Activated naive CD4-positive, alpha-beta T cell treated with anti-CD3 and anti-CD28 coated beads for 36 hours (primary cell): ENCODE results near the gene STON2. TPM values are rescaled to one million over a fixed set of nuclear protein-coding genes. Genes with fewer than 3 reads are reported as not detected.

Experiments used
- CTCF ChIA-PET: fragments of 350-600 bp; sonication (Branson Sonifier 250); formaldehyde crosslinking; loops from one replicate; lab custom pipeline; 2021; ENCODE audit warnings: antibody characterized with exemption; lab: Charles Lee
- DNase-seq: peaks from one replicate; pipeline ENCODE4 v3.0.0-alpha.2; 2020
- H3K27ac Mint-ChIP-seq: one replicate; pipeline ENCODE4 v1.8.0; 2021; ENCODE audit warnings: mild to moderate bottlenecking, mixed read lengths
- H3K27me3 Mint-ChIP-seq: one replicate; pipeline ENCODE4 v1.8.0; 2021; ENCODE audit warnings: low read depth, mixed read lengths
- H3K36me3 Mint-ChIP-seq: one replicate; pipeline ENCODE4 v1.8.0; 2021; ENCODE audit warnings: low read depth, mixed read lengths
- H3K4me1 Mint-ChIP-seq: one replicate; pipeline ENCODE4 v1.8.0; 2021; ENCODE audit warnings: low read depth, mixed read lengths
- H3K4me3 Mint-ChIP-seq: one replicate; pipeline ENCODE4 v1.8.0; 2021; ENCODE audit warnings: mild to moderate bottlenecking, moderate library complexity, mixed read lengths
- H3K9me3 Mint-ChIP-seq: one replicate; pipeline ENCODE4 v1.8.0; 2021; ENCODE audit warnings: mixed read lengths
- intact Hi-C: fragments of 100-400 bp; cut with micrococcal nuclease; formaldehyde crosslinking; loops from one replicate; pipeline ENCODE4 v1.15.1; 2023
- total RNA-seq, 2 experiments: library from RNA; stranded (reverse); gene quantifications; one replicate each; pipeline ENCODE4 v1.2.3, GENCODE V29; 2021

Gene STON2
- total RNA-seq, 2 experiments from 2014 or later: 0.12 to 0.14 TPM

DNA sequence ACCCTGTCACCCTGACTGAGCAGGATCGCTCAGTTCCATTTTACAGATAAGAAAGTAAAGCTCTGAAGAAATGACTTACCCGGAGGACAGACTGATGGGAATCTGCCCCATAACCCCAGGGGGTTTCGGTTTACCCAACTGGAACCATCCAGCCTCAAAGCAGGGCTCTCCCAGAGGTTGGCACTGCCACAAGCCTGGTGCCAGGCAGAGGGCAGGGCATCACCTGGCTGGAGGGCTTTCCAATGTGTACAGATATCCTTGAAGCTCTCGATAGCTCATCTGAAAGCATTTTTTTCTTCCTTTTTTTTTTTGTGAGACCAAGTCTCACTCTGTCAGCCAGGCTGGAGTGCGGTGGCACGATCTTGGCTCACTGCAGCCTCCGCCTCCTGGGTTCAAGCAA is 33.2 kb downstream of the STON2 start:
- no peak for DNase-seq
- CTCF ChIA-PET: no interaction called here
- H3K27me3 Mint-ChIP-seq: peaks cover 4% of the 10 kb centered on the region
- no peaks in the 10 kb centered on the region for H3K4me1 Mint-ChIP-seq
- H3K9me3 Mint-ChIP-seq: no peaks in the 10 kb centered on the region
- no peak overlapping the region for H3K4me3 Mint-ChIP-seq
- no peak overlapping the region for H3K27ac Mint-ChIP-seq
- intact Hi-C loops: no loop called here
- no peaks in the 10 kb centered on the region for H3K36me3 Mint-ChIP-seq

DNA sequence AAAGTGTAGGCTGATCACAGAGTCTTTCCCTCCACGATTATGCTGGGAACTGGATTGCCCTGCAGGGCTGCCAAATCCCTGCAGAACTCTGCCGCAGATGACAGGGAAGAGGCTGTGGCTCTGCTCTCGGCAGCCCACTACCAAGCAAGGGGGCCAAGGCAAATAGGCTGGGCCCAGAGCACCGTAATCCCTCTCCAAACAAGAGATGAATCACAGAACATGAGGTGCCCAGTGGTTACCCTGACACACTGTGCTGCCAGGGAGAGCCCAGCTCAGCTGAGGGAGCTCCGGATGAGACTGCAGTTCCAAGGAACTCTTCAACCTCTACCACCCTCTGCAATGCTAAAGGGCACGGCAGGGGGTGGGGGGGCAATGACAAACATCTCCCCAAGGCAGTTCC is 33.9 kb downstream of the STON2 start:
- DNase-seq: no peak
- Mint-ChIP-seq H3K27ac (no peak overlapping the region), H3K36me3 (no peaks in the 10 kb centered on the region), H3K4me3 (no peak overlapping the region), H3K4me1 (no peaks in the 10 kb centered on the region), H3K9me3 (no peaks in the 10 kb centered on the region), H3K27me3 (peaks cover 2% of the 10 kb centered on the region)
- intact Hi-C loops: no loop called here
- CTCF ChIA-PET: no interaction called here

DNA sequence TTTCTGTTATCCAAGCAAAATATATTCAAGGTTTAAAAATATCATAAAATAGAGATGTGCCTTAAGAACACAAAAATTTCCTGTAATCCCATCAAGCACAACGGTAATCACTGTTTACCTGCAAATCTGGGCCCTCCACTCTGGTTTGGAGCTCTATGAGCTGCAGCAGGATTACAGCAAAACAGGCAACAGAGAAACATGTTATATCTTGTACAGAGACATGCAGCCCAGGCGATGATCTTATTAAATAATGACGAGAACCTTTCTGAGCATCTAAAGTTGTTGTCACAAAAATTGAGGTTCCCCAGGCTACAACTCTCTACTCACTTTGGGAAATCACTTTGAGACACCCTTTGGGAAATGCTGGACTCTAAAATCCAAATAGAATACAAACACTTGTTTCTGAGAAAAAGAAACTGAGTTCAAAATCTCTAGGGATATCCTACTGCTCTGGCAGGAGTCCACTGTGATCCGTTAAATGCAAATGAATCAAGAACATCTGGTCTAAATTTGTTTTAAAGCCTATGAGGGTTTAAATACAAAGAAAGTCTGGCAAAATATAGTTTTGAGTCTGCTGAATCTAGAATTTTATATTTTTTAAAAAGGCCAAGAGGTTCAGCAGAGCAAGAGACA is 36.3 kb downstream of the STON2 start:
- peaks cover 2% of the 10 kb centered on the region for H3K27me3 Mint-ChIP-seq
- CTCF ChIA-PET: interaction anchor here (1.5 kb wide), 1 partner anchor 90 kb away, joined by 3 read pairs; no protein-coding TSS in a partner anchor
- H3K4me3 Mint-ChIP-seq: no peak overlapping the region
- no peaks in the 10 kb centered on the region for H3K4me1 Mint-ChIP-seq
- no peaks in the 10 kb centered on the region for H3K9me3 Mint-ChIP-seq
- no peak overlapping the region for H3K27ac Mint-ChIP-seq
- intact Hi-C loops: no loop called here
- no peak for DNase-seq
- H3K36me3 Mint-ChIP-seq: no peaks in the 10 kb centered on the region

DNA sequence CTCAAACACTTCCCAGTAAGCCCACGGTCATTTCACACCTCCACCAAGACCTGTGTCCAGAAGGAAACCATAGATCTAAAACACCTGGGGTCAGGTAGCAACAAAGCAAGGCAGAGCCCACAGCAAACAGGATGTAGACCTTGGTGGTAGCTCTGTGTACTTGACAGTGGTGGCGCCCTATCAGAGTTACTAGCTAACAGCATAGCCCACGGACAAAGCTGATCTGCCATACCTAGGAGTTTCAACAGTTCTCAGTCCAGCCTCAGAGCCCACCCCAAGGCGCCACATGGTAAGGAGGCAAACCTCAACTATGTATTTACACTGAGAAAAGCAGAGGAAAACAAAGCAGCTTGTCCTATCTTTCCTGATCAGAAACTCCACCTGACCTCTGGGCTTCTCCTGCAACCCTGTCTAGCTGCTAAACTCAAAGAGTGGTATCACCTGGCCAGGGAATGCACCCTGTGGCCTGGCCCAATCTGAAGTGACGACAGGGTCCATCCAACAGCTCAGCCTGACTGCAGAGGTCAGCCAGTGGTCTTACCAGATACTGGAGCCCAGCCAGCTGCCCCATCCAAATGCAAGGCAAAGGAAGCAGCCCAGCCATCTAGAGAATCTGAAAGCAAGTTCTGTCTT is 46.3 kb downstream of the STON2 start:
- H3K4me1 Mint-ChIP-seq: no peaks in the 10 kb centered on the region
- H3K4me3 Mint-ChIP-seq: no peak overlapping the region
- H3K9me3 Mint-ChIP-seq: peaks cover 13% of the 10 kb centered on the region
- CTCF ChIA-PET: interaction anchor here (1.0 kb wide), 1 partner anchor 32 kb away, joined by 5 read pairs; no protein-coding TSS in a partner anchor
- H3K27me3 Mint-ChIP-seq: peaks cover 7% of the 10 kb centered on the region
- H3K36me3 Mint-ChIP-seq: peaks cover 3% of the 10 kb centered on the region
- intact Hi-C loops: no loop called here
- no peak overlapping the region for H3K27ac Mint-ChIP-seq
- DNase-seq: no peak

DNA sequence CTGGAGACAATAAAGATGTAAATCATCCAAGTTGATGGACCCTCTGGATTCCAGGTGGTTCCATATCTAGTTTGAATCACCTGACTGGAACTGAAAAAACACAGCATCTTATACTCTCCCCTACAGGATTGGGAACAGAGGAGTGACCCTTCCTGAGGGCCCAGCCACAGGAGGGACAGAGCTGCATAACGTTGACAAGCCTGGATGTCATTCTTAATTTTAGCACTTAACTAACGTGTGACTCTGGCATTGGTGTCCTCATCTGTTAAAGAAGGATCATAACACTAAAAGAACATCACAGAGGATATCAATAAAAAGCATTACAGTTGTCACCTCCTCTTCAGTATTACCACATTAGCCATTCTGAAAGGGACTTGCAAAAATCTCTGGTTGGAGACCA is 47.7 kb downstream of the STON2 start:
- no peak overlapping the region for H3K4me3 Mint-ChIP-seq
- peaks cover 8% of the 10 kb centered on the region for H3K27me3 Mint-ChIP-seq
- H3K4me1 Mint-ChIP-seq: no peaks in the 10 kb centered on the region
- no peak for DNase-seq
- peaks cover 3% of the 10 kb centered on the region for H3K36me3 Mint-ChIP-seq
- intact Hi-C loops: no loop called here
- peaks cover 13% of the 10 kb centered on the region for H3K9me3 Mint-ChIP-seq
- CTCF ChIA-PET: interaction anchor here (0.6 kb wide), 1 partner anchor 1618 kb away, joined by 3 read pairs; no protein-coding TSS in a partner anchor
- no peak overlapping the region for H3K27ac Mint-ChIP-seq

DNA sequence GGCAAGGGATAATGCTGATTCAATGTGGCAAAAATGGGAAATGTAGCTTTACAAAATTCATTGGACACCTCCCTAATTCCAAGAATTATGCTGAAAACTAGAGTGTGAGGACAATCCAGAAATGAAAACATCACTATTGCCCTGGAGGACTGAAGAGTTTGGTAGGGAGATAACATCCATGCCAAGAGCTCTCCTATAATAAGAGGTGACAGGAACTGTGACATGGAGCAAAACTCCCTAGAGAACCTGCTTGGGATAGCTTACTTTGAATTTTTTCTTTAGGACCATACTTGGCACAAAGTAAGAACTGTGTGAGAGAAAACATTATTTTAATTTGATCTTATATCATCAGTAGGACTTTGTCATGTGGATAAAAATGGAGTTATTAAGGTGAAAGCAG is 48.9 kb downstream of the STON2 start:
- Mint-ChIP-seq H3K4me3 (no peak overlapping the region), H3K36me3 (peaks cover 1% of the 10 kb centered on the region), H3K27ac (no peak overlapping the region), H3K27me3 (peaks cover 6% of the 10 kb centered on the region), H3K4me1 (no peaks in the 10 kb centered on the region), H3K9me3 (peaks cover 13% of the 10 kb centered on the region)
- CTCF ChIA-PET: interaction anchor here (0.6 to 1.1 kb wide), 2 partner anchors 114 to 170 kb away, joined by 3 to 4 read pairs; no protein-coding TSS in a partner anchor
- intact Hi-C loops: no loop called here
- no peak for DNase-seq

DNA sequence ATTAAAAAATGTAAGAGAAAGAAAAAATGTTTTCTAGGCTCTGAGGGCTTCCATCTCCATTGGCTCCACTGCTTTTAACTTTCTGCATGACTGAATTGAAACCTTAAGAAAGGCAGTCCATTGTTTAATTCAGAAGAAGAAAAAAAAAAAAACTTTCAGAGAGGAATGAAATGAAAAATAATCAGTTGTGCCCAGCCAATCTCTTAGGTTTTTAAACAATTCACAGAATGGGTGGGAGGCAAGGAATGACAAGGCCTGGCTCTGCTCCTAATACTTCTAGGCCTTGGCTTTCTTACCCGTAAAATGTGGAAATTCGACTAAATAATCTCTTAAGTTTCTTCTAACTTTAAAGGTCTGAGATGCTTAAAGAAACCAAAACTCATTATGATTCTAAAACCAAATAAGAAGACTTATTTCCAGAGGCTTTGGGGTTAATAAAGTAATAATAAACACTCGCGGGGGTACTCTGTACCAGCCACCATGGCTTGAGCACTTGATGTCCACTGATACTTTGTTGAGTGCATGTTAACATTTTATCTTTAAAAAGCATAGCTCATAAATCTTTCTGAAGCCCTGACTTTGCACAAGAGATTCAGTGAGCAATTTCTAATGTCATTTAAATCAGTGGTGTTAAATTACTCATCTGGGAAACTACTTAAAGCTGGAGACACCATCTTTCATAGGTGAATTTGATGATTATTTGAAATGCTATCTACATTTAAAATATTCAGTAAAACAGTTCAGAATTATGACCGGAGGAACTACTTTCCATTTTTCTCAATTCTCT is 49.6 kb downstream of the STON2 start:
- Mint-ChIP-seq H3K9me3 (peaks cover 13% of the 10 kb centered on the region), H3K27me3 (peaks cover 9% of the 10 kb centered on the region), H3K4me1 (no peaks in the 10 kb centered on the region), H3K27ac (no peak overlapping the region), H3K4me3 (no peak overlapping the region), H3K36me3 (peaks cover 1% of the 10 kb centered on the region)
- intact Hi-C loops: no loop called here
- CTCF ChIA-PET: interaction anchor here (0.6 to 1.1 kb wide), 2 partner anchors 114 to 169 kb away, joined by 3 to 4 read pairs; no protein-coding TSS in a partner anchor
- no peak for DNase-seq

DNA sequence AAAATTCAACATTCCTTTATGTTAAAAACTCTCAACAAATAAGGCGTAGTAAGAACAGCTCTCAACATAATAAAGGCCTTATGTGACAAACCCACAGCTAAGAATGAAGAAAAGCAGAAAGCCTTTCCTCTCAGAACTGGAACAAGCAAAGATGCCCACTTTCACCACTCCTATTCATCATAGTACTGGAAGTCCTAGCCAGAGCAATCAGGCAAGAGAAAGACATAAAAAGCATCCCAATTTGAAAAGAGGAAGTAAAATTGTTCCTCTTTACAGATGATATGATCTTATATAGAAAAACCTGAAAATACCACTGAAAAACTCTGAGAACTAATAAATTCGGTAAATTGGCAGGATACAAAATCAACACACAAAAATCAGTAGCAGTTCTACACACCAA is 52.1 kb downstream of the STON2 start:
- Mint-ChIP-seq H3K4me1 (no peaks in the 10 kb centered on the region), H3K9me3 (no peaks in the 10 kb centered on the region), H3K4me3 (no peak overlapping the region), H3K27me3 (peaks cover 10% of the 10 kb centered on the region), H3K36me3 (no peaks in the 10 kb centered on the region), H3K27ac (no peak overlapping the region)
- no peak for DNase-seq
- intact Hi-C loops: no loop called here
- CTCF ChIA-PET: interaction anchor here (0.7 kb wide), 1 partner anchor 88 kb away, joined by 3 read pairs; no protein-coding TSS in a partner anchor

DNA sequence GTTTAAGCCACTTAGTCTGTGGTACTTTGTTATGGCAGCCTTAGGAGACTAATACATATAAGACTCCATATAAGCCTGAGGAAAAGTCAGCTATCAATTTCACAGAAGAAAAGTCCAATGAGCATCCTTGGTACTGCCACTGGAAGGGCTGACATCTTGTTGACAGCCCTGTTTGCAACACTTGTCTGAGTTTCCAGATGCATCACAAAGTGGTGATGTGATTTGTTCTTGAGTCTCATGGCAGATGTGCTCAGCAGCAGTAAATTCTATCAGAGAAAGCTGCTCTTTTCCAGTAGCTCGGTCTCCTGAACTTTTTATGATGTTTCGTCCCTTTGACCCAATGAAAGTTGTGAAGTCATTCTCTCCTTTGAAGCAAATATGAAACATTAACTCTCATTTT is 54.3 kb downstream of the STON2 start:
- Mint-ChIP-seq H3K4me3 (no peak overlapping the region), H3K4me1 (no peaks in the 10 kb centered on the region), H3K27me3 (peaks cover 13% of the 10 kb centered on the region), H3K9me3 (no peaks in the 10 kb centered on the region), H3K27ac (no peak overlapping the region), H3K36me3 (no peaks in the 10 kb centered on the region)
- CTCF ChIA-PET: no interaction called here
- intact Hi-C loops: no loop called here
- no peak for DNase-seq

DNA sequence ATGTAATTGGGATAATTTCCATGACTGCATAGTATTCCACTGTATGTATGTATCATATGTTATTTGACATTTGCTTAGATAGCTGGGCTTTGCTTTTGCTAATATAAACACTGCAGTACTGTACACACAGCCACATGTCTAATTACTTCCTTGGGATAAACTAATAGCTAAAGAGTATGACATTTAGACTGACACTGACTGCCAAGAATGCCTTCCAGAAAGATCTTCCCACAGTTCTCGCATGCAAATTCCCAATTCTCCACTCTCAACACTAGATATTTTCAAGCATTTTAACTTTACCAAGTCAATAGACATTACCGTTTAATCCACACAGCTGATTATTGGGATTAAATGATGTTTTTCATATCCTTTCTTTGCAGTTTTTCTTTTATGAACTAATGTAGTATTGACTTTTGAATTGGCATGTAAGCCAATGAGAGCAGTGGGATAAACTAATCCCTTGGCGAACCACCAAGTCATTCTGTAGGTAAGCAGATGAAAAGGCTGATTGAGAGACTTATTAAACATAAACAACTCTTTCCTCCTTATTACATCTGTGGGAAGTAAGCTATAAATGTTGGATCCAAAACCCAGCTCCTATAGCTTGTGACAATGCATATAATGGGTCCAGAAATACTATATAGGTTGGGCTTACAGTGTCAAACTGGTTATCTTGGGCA is 55.5 kb downstream of the STON2 start:
- H3K27me3 Mint-ChIP-seq: peaks cover 15% of the 10 kb centered on the region
- H3K4me1 Mint-ChIP-seq: no peaks in the 10 kb centered on the region
- H3K36me3 Mint-ChIP-seq: no peaks in the 10 kb centered on the region
- H3K9me3 Mint-ChIP-seq: no peaks in the 10 kb centered on the region
- DNase-seq: no peak
- CTCF ChIA-PET: no interaction called here
- intact Hi-C loops: no loop called here
- H3K27ac Mint-ChIP-seq: no peak overlapping the region
- H3K4me3 Mint-ChIP-seq: no peak overlapping the region

DNA sequence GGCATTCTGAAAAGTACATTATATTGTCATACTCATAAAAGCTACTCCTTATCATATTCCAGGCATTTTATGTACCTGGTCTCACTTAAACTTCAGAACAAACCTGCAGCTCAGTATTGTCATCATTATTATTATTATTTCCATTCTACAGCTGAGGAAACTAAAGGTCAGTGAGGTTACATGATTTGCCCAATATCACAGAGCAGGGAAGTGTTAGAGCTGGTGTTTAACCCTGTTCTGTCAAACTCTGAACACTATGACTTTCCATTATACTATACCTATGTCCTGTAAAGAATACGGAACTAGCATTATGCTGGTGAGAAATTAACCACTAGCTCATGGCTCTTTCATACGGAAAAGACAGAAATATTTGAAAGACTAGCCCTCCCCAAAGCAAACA is 56.4 kb downstream of the STON2 start:
- H3K27me3 Mint-ChIP-seq: peaks cover 15% of the 10 kb centered on the region
- H3K36me3 Mint-ChIP-seq: no peaks in the 10 kb centered on the region
- CTCF ChIA-PET: no interaction called here
- no peak overlapping the region for H3K27ac Mint-ChIP-seq
- no peaks in the 10 kb centered on the region for H3K4me1 Mint-ChIP-seq
- H3K9me3 Mint-ChIP-seq: no peaks in the 10 kb centered on the region
- intact Hi-C loops: no loop called here
- DNase-seq: no peak
- no peak overlapping the region for H3K4me3 Mint-ChIP-seq
